ENCODE data around the gene CACHD1. TPM values are rescaled to one million over a fixed set of nuclear protein-coding genes. Genes with fewer than 3 reads are reported as not detected.

The CACHD1 gene
- polyA plus RNA-seq, 2 of the 4 experiments (the other 2 are of a cell fraction) = 0.72 to 1.6 TPM

- no peak for FAIRE-seq
- H3K4me1 ChIP-seq = peaks cover 1% of the 10 kb centered on the region; the same call in 1 of the 3 replicates
- no peak overlapping the region for H3K4me2 ChIP-seq
These were observed 12.2 kb downstream of the CACHD1 start for GRCh38 chr1:64482128-64482527.

GRCh38 chr1:64482720-64483119 lies 12.8 kb downstream of the CACHD1 start:
- Histone ChIP-seq H3K27ac (no peak overlapping the region), H3K4me3 (no peak overlapping the region), H3K9me3 (no peaks in the 10 kb centered on the region), H3K4me1 (no peaks in the 10 kb centered on the region), H3K4me2 (no peak overlapping the region)
- whole genome bisulfite sequencing (ENCODE audit: missing lambda C conversion rate) = 84% methylated on average over 1 of the region's 1 CpG
- ChIA-PET POLR2A (no interaction called here), CTCF (no interaction called here)
- DNase-seq (ENCODE audit: low read depth in 1 of 2, low spot score in 1 of 2) = no peak
- TF ChIP-seq MAFK (IDR thresholded peaks at IDR 0.05; ENCODE audit: partially characterized antibody) = no peak
- TF ChIP-seq CEBPB (IDR thresholded peaks at IDR 0.05) = no peak
- TF ChIP-seq NPAS2 (CRISPR knock-in tag; IDR thresholded peaks at IDR 0.05; ENCODE audit: borderline replicate concordance) = no peak
- TF ChIP-seq HDAC2 (IDR thresholded peaks at IDR 0.05) = no peak
- TF ChIP-seq HMGXB4 (CRISPR knock-in tag; IDR thresholded peaks at IDR 0.05; ENCODE audit: borderline replicate concordance) = no peak
- TF ChIP-seq ZNF302 (CRISPR knock-in tag; IDR thresholded peaks at IDR 0.05) = no peak
- TF ChIP-seq KDM1A (IDR thresholded peaks at IDR 0.05; ENCODE audit: low read depth) = no peak
- no peak for TF ChIP-seq FOSB (CRISPR knock-in tag; IDR thresholded peaks at IDR 0.05)
- no peak for TF ChIP-seq GATA3 (IDR thresholded peaks at IDR 0.05; ENCODE audit: borderline replicate concordance)
- no peak for FAIRE-seq
- ATAC-seq = no peak

More at GRCh38 chr1:64482128-64482527, 12.2 kb downstream of the CACHD1 start:
- ChIA-PET CTCF (no interaction called here), POLR2A (no interaction called here)
- no peak overlapping the region for H3K4me3 ChIP-seq
- no peaks in the 10 kb centered on the region for H3K9me3 ChIP-seq
- H3K27ac ChIP-seq = no peak overlapping the region
- 80% methylated on average over 3 of the region's 3 CpGs for WGBS (ENCODE audit: missing lambda C conversion rate)
- TF ChIP-seq MAX (IDR thresholded peaks at IDR 0.05) (no peak), HOXB13 (CRISPR knock-in tag; IDR thresholded peaks at IDR 0.05; ENCODE audit: low read depth) (no peak), MYC (IDR thresholded peaks at IDR 0.05; ENCODE audit: borderline replicate concordance, low read length) (no peak), NPAS2 (CRISPR knock-in tag; IDR thresholded peaks at IDR 0.05; ENCODE audit: borderline replicate concordance) (no peak), ZSCAN20 (CRISPR knock-in tag; IDR thresholded peaks at IDR 0.05) (no peak), ZC3H11A (IDR thresholded peaks at IDR 0.05) (no peak), PBX3 (IDR thresholded peaks at IDR 0.05) (no peak), FOSL2 (IDR thresholded peaks at IDR 0.05) (no peak), FOSL2 (CRISPR knock-in tag; IDR thresholded peaks at IDR 0.05) (no peak), ZFP36 (IDR thresholded peaks at IDR 0.05; ENCODE audit: borderline replicate concordance, partially characterized antibody) (no peak), TFCP2L1 (CRISPR knock-in tag; IDR thresholded peaks at IDR 0.05) (no peak), POLR2AphosphoS2 (conservative IDR thresholded peaks at IDR 0.05; ENCODE audit: low read length) (no peak), JUNB (IDR thresholded peaks at IDR 0.05) (no peak), BCL3 (IDR thresholded peaks at IDR 0.05) (no peak), RAD21 (conservative IDR thresholded peaks at IDR 0.05 in 1 of 2, IDR thresholded peaks at IDR 0.05 in 1 of 2) (no peak), POLR2A (IDR thresholded peaks at IDR 0.05; ENCODE audit: low read length) (no peak), HES2 (IDR thresholded peaks at IDR 0.05) (no peak)
- ATAC-seq (no peak), DNase-seq (ENCODE audit: low read depth in 1 of 2, low spot score in 1 of 2) (no peak)
